CD14-positive monocyte (primary cell): ENCODE results near the gene LRRC3. TPM values are rescaled to one million over a fixed set of nuclear protein-coding genes. Genes with fewer than 3 reads are reported as not detected.

ENCODE experiments used
- DNase-seq, 3 donors: peaks; one replicate each; pipeline ENCODE4 v3.0.0-alpha.2; 2011 to 2022
- H2AFZ ChIP-seq: 2 replicates; pipeline ENCODE4 v1.6.0; 2012; ENCODE audit warnings: mild to moderate bottlenecking, low read depth, low read length, inconsistent platforms; ENCODE audit not compliant: insufficient read depth, poor library complexity, severe bottlenecking
- H3K27ac ChIP-seq, 2 donors: 1 replicate in 1 of 2; 2 replicates in 1 of 2; pipeline ENCODE4 v1.5.1; 2012 to 2013; ENCODE audit warnings: low read length in 2 of 2, control low read depth in 1 of 2, inconsistent platforms in 1 of 2, low read depth in 1 of 2, mild to moderate bottlenecking in 1 of 2
- H3K27me3 ChIP-seq, 2 donors: one replicate each; pipeline versions ENCODE4 v1.6.0 to v1.6.1; 2011 to 2013; ENCODE audit warnings: low read length in 2 of 2; ENCODE audit not compliant: control insufficient read depth in 2 of 2, insufficient read depth in 2 of 2
- H3K36me3 ChIP-seq, 2 donors: replicated peaks in 1 of 2; 1 replicate in 1 of 2; 2 replicates in 1 of 2; pipeline versions ENCODE4 v1.5.1 to v1.6.1; 2012 to 2013; ENCODE audit warnings: low read length in 2 of 2, control low read depth in 1 of 2, inconsistent platforms in 1 of 2, mild to moderate bottlenecking in 1 of 2; ENCODE audit not compliant: insufficient read depth in 2 of 2, control insufficient read depth in 1 of 2
- H3K4me1 ChIP-seq, 2 donors: 1 replicate in 1 of 2; 2 replicates in 1 of 2; pipeline versions ENCODE4 v1.5.1 to v1.6.1; 2012 to 2013; ENCODE audit warnings: low read length in 2 of 2, control low read depth in 1 of 2, inconsistent platforms in 1 of 2, mild to moderate bottlenecking in 1 of 2, moderate library complexity in 1 of 2; ENCODE audit not compliant: insufficient read depth in 2 of 2, control insufficient read depth in 1 of 2
- H3K4me2 ChIP-seq: replicated peaks from 2 replicates; pipeline ENCODE3; 2012; ENCODE audit warnings: low read length, moderate library complexity, mild to moderate bottlenecking; ENCODE audit not compliant: poor library complexity, severe bottlenecking; ENCODE audit errors: extremely low read depth
- H3K4me3 ChIP-seq, 3 experiments: fragments of 200-600 bp in 1 of 3; sonication (generic) in 1 of 3; replicated peaks in 1 of 3; 1 replicate in 2 of 3; 2 replicates in 1 of 3; pipeline ENCODE4 v1.5.1; 2011 to 2013; ENCODE audit warnings: low read length in 3 of 3, mild to moderate bottlenecking in 3 of 3, control low read depth in 2 of 3, low read depth in 2 of 3, inconsistent platforms in 1 of 3, moderate library complexity in 1 of 3
- H3K79me2 ChIP-seq: 2 replicates; pipeline ENCODE4 v1.6.0; 2012; ENCODE audit warnings: mild to moderate bottlenecking, control low read depth, inconsistent platforms, low read length, moderate library complexity; ENCODE audit not compliant: insufficient read depth
- H3K9ac ChIP-seq: 2 replicates; pipeline ENCODE4 v1.6.0; 2017; ENCODE audit warnings: low read length, mild to moderate bottlenecking; ENCODE audit not compliant: insufficient read depth, poor library complexity, severe bottlenecking
- H3K9me3 ChIP-seq, 2 donors: replicated peaks in 1 of 2; 1 replicate in 1 of 2; 2 replicates in 1 of 2; pipeline versions ENCODE4 v1.5.1 to v1.6.1; 2012 to 2013; ENCODE audit warnings: low read length in 2 of 2, control low read depth in 1 of 2; ENCODE audit not compliant: control insufficient read depth in 1 of 2, insufficient read depth in 1 of 2
- H4K20me1 ChIP-seq: 2 replicates; pipeline ENCODE4 v1.6.0; 2012; ENCODE audit warnings: mild to moderate bottlenecking, low read length, control low read depth, moderate library complexity; ENCODE audit not compliant: insufficient read depth
- H3K27ac Mint-ChIP-seq, 7 donors: one replicate each; pipeline ENCODE4 v1.8.0; 2020; ENCODE audit warnings: mild to moderate bottlenecking in 7 of 7, mixed read lengths in 7 of 7, moderate library complexity in 6 of 7, inconsistent platforms in 2 of 7
- H3K27me3 Mint-ChIP-seq, 3 donors: one replicate each; pipeline ENCODE4 v1.8.0; 2021 to 2022; ENCODE audit warnings: low read depth in 3 of 3, mild to moderate bottlenecking in 3 of 3, mixed read lengths in 3 of 3, moderate library complexity in 3 of 3, inconsistent platforms in 1 of 3
- H3K36me3 Mint-ChIP-seq, 2 donors: one replicate each; pipeline ENCODE4 v1.8.0; 2020; ENCODE audit warnings: mixed read lengths in 2 of 2, inconsistent platforms in 1 of 2, mild to moderate bottlenecking in 1 of 2
- H3K4me1 Mint-ChIP-seq: one replicate; pipeline ENCODE4 v1.8.0; 2020; ENCODE audit warnings: mild to moderate bottlenecking, mixed read lengths
- H3K4me3 Mint-ChIP-seq, 2 donors: one replicate each; pipeline ENCODE4 v1.8.0; 2020; ENCODE audit warnings: mild to moderate bottlenecking in 2 of 2, mixed read lengths in 2 of 2, moderate library complexity in 1 of 2
- H3K9me3 Mint-ChIP-seq, 7 donors: one replicate each; pipeline ENCODE4 v1.8.0; 2020 to 2022; ENCODE audit warnings: mixed read lengths in 7 of 7, mild to moderate bottlenecking in 6 of 7, moderate library complexity in 6 of 7, inconsistent platforms in 2 of 7
- WGBS: methylation state at CpG from one replicate; pipeline ENCODE4 v1.1.5; 2013; ENCODE audit warnings: missing lambda C conversion rate; ENCODE audit not compliant: insufficient coverage; 5-methylcytosine and 5-hydroxymethylcytosine counted together
- intact Hi-C, 2 donors: fragments of 100-400 bp; cut with micrococcal nuclease; formaldehyde crosslinking; loops; one replicate each; pipeline versions ENCODE4 v1.15.0 to v1.15.1; 2023
- polyA plus RNA-seq, 3 donors: library from polyadenylated mRNA; depleted of rRNA in 1 of 3; unstranded in 2 of 3; stranded (reverse) in 1 of 3; fragments of 300-500 nt in 2 of 3; fragments of >200 nt in 1 of 3; fragmentation: Illumina TruSeq in 2 of 3; gene quantifications; 1 replicate in 2 of 3; 2 replicates in 1 of 3; pipeline ENCODE4 v1.2.3, GENCODE V29; 2012 to 2021
- TF ChIP-seq, protein P1 (sequence below): fragments of 200-600 bp; IDR thresholded peaks from one replicate; pipeline ENCODE4 v1.8.0; 2022; ENCODE audit warnings: antibody characterized with exemption, mild to moderate bottlenecking

LRRC3 gene
- polyA plus RNA-seq, 3 donors, result 0.30 to 0.59 (median 0.41) TPM

DNA sequence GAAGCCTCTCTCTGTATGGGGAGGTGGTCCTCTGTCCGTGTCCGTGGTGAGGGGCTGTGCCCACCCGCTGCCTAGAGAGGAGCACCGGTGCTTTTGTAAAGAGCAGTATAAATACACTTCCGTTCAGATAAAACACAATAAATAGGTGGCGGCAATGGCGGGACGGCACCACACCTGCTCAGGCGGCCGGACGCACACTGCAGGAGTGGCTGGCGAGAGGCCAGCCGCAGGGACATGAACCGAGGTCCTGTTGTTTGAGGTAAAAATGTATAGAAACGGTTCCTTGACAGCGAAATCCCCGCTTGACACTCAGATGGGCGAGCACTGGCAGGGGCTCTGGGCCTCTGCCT lies 43.9 kb downstream of the LRRC3 start:
- H3K27me3 Mint-ChIP-seq, result peaks cover 2 to 19% (median 5%) of the 10 kb centered on the region in 3 donors
- no peaks in the 10 kb centered on the region for H4K20me1 ChIP-seq
- H3K36me3 Mint-ChIP-seq, result no peaks in the 10 kb centered on the region
- no peaks in the 10 kb centered on the region for H3K36me3 ChIP-seq
- H3K27ac ChIP-seq, result no peak overlapping the region
- H3K4me1 ChIP-seq, result peaks cover 3 to 6% of the 10 kb centered on the region in 2 donors
- H3K9me3 Mint-ChIP-seq, result peaks cover 2 to 22% (median 5%) of the 10 kb centered on the region in 7 donors
- no peak overlapping the region for H3K4me3 ChIP-seq
- H3K79me2 ChIP-seq, result no peaks in the 10 kb centered on the region
- H3K9ac ChIP-seq, result no peak overlapping the region
- no peak overlapping the region for H2AFZ ChIP-seq
- TF ChIP-seq, protein P1, sequence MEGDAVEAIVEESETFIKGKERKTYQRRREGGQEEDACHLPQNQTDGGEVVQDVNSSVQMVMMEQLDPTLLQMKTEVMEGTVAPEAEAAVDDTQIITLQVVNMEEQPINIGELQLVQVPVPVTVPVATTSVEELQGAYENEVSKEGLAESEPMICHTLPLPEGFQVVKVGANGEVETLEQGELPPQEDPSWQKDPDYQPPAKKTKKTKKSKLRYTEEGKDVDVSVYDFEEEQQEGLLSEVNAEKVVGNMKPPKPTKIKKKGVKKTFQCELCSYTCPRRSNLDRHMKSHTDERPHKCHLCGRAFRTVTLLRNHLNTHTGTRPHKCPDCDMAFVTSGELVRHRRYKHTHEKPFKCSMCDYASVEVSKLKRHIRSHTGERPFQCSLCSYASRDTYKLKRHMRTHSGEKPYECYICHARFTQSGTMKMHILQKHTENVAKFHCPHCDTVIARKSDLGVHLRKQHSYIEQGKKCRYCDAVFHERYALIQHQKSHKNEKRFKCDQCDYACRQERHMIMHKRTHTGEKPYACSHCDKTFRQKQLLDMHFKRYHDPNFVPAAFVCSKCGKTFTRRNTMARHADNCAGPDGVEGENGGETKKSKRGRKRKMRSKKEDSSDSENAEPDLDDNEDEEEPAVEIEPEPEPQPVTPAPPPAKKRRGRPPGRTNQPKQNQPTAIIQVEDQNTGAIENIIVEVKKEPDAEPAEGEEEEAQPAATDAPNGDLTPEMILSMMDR, result no peak
- intact Hi-C loops, result no loop called here
- H3K4me3 Mint-ChIP-seq, result no peak overlapping the region
- H3K4me1 Mint-ChIP-seq, result peaks cover 13% of the 10 kb centered on the region
- no peak overlapping the region for H3K4me2 ChIP-seq
- no peaks in the 10 kb centered on the region for H3K27me3 ChIP-seq
- H3K27ac Mint-ChIP-seq, result no peak overlapping the region
- H3K9me3 ChIP-seq, result peaks cover 2 to 7% of the 10 kb centered on the region in 2 donors
- 97% methylated on average over 16 of the region's 18 CpGs for WGBS
- DNase-seq, result no peak

DNA sequence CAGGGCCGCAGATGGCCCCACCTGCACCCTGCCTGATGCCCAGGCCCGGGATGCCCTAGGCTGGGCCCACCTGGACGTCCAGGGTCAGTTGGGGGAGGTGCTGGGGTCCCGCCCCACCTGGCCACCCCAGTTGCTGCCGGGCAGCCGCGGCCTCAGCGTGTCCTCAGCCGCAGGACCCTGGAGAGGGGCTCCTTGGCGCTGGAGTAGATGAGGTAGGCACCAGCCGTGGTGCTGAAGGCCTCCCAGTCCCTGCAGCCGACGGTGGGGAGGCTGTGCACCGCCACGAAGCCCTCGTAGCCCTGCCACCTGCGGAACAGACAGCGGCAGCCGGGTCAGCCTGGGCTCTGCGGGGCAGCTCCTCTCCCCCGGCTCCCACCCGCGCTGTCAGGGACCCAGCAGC lies 44.3 kb downstream of the LRRC3 start:
- Histone ChIP-seq H3K27me3 (no peaks in the 10 kb centered on the region), H3K4me1 (peaks cover 7 to 11% of the 10 kb centered on the region in 2 donors), H3K4me2 (no peak overlapping the region), H3K9me3 (peaks cover 0 to 5% of the 10 kb centered on the region in 2 donors), H3K4me3 (no peak overlapping the region), H3K27ac (no peak overlapping the region), H2AFZ (no peak overlapping the region), H4K20me1 (no peaks in the 10 kb centered on the region), H3K36me3 (no peaks in the 10 kb centered on the region), H3K79me2 (no peaks in the 10 kb centered on the region), H3K9ac (no peak overlapping the region)
- 89% methylated on average over 22 of the region's 23 CpGs for WGBS
- peaks cover 0 to 17% (median 5%) of the 10 kb centered on the region in 7 donors for H3K9me3 Mint-ChIP-seq
- no peaks in the 10 kb centered on the region for H3K36me3 Mint-ChIP-seq
- H3K27me3 Mint-ChIP-seq, result peaks cover 2 to 19% (median 4%) of the 10 kb centered on the region in 3 donors
- no peak overlapping the region for H3K4me3 Mint-ChIP-seq
- no peak for DNase-seq
- TF ChIP-seq, protein P1, result no peak
- intact Hi-C loops, result no loop called here
- no peak overlapping the region for H3K27ac Mint-ChIP-seq
- H3K4me1 Mint-ChIP-seq, result peaks cover 14% of the 10 kb centered on the region
